HPDE6-E6E7 (cell line): ENCODE data around the gene FREM1.

Experiments used
- DNase-seq: peaks from one replicate; pipeline ENCODE4 v3.0.0; 2011; ENCODE audit warnings: missing footprints; ENCODE audit errors: extremely low spot score

FREM1 gene

DNA sequence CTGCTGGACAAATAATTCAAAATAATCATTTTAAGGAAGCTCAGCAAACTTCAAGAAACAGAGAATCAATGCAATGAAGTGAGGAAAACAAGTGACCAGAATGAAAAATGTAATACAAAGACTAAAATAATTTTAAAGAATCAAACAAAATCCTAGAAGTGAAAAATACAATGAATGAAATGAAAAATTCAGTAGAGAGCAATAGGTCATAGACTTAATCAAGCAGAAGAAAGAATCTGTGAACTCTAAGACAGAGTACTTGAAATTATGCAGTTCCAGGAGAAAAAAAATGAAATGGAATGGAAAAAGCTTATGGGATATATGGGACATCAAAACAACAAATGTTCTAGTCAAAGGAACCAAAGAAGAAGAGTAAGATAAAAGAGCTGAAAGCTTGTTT is 205.1 kb downstream of the FREM1 start:
- DNase-seq: no peak

GRCh38 chr9:14704281-14704680 is 205.9 kb downstream of the FREM1 start:
- DNase-seq: no peak

GRCh38 chr9:14702200-14702720 is 208.0 kb downstream of the FREM1 start:
- DNase-seq: no peak

DNA sequence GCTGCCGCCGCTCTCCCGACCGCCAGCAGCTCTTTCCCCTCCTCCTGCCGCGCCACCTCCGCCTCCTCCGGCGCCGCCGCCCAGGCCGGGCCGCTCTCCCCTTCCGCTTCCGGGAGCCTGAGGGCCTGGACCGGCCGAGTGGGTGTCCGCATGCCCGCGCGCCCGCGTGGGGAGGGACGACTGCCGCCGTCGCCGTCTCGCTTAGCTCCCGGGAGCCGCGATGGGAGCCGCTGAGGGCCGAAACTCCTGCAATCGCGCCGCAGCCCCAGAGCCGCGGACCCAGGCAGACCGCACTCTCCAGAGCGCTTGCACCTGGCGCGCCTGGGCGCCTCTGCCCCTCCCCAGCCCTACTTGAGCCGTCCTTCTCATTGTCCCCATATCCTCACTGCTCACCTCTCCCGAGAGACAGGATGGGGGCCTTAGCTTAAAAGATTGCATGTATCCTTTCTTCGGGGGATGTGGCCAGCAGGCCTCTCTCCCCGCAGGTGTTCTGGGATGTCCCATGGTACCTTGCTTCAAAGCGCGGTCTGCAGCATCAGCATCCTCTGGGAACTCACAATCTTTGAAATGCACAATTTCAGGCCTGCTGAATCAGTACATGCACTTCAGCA is 216.9 kb downstream of the FREM1 start, which contains the start of gene ZDHHC21:
Gene ZDHHC21 (minus strand): TSS at position 182 of the 611 bp plus-strand sequence. CDS start 19,092 bp downstream, outside the sequence.
- DNase-seq: peak; percentile 42

DNA sequence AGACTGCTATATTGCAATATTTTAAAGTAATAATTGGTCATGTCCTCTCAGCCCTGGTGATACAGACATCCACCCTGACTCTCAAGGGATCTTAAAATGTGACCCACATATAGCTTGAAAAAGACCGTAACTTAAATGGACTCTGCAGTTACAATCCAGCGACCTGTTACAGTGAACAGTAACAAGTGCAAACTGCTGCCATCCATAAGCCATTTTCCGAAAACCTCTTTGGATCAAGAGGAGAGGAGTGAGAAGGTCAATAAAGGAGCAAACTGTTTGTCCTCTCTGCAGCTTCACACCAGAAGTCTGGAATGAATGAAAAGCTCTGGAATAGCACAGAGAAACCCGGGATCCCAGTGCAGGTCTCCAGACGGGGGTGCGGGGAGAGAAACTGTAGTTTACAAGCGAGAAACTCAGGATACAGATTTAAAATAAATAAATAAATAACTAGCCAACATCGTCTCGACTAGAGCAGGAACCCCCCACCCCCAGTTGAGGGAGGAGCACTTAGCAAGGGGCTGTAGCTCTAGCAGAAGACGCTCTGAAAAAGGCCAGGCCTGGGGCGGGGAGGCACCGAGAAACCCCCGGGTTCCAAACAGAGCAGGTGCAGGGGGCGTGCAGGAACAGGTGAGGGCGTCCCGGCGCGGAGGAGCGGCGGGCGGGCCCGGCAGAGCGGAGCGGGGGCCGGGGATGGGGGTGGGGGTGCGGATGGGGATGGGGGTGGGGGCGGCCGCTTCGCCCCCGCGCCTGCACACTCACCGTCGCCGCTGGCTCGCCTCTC is 217.6 kb downstream of the FREM1 start:
- peak; percentile 9 for DNase-seq

GRCh38 chr9:14690948-14691730 is 219.1 kb downstream of the FREM1 start:
- no peak for DNase-seq

DNA sequence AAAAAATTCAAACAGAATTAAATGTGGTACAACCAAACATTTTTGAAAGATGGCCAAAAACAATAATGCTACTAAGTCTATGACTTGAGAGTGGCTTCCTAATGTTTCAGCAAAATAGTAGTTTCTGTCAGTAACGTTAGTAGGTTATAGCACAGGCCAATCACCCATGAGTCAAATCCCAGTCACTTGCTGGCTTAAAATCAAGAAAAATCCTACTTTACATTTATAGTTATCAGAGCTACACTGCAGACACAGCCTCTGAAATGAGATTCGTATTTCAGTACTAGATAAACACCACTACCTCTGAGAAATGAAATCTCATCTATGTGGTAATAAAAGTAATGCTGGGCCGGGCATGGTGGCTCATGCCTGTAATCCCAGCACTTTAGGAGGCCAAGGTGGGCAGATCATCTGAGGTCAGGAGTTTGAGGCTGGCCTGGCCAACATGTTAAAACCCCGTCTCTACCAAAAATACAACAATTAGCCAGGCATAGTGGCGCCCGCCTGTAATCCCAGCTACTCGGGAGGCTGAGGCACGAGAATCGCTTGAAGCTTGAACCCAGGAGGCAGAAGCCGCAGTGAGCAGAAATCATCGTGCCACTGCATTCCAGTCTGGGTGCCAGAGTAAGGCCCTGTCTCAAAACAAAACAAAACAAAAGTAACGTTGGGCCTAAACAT is 223.0 kb downstream of the FREM1 start:
- no peak for DNase-seq

DNA sequence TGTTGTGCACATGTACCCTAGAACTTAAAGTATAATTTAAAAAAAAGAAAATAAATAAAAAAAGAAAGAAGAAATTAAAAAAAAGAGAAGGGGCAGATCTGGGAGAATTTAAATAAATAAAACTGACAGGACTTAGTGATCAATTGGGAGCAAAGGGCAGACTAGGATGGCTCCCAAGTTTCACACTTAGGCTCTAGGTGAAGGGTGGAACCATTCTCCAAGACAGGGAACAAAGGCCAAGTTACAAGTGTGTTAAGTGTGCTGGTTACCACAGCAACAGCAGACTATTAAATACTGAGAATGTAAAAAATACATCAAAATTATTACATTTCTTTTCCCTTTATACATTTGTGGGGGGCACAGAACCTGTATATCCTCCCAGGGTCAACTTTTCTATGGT is 224.1 kb downstream of the FREM1 start:
- DNase-seq: no peak
